GM12878 (cell line): ENCODE results near the gene HOXD9. TPM values are rescaled to one million over a fixed set of nuclear protein-coding genes. Genes with fewer than 3 reads are reported as not detected.

Experiments used
- ATAC-seq: fragments of 200-7000 bp; cut with Tn5 transposase; 3 replicates; pipeline ENCODE4 v1.9.1; 2020; ENCODE audit warnings: mild to moderate bottlenecking, moderate library complexity
- BruUV-seq: library from RNA; stranded (reverse); fragments of 400-500 nt; replicated peaks from 2 replicates; lab custom pipeline; 2021; lab: Mats Ljungman, UMichigan
- CTCF ChIA-PET: fragments of 300-600 bp; sonication (Branson Sonifier 250); formaldehyde crosslinking; extraction: SDS; loops from one replicate; lab custom pipeline; 2021; ENCODE audit warnings: inconsistent platforms; lab: Yijun Ruan, JAX
- POLR2A ChIA-PET: fragments of 350-600 bp; formaldehyde crosslinking; extraction: SDS; loops from one replicate; lab custom pipeline; 2021; ENCODE audit warnings: inconsistent platforms; lab: Charles Lee
- RAD21 ChIA-PET: fragments of 300-600 bp; sonication (Branson Sonifier 250); formaldehyde crosslinking; loops from one replicate; lab custom pipeline; 2023; ENCODE audit warnings: antibody characterized with exemption; ENCODE audit not compliant: unreplicated experiment; lab: Charles Lee
- SMC1A ChIA-PET: fragments of 300-600 bp; sonication (Branson Sonifier 250); formaldehyde crosslinking; loops from one replicate; lab custom pipeline; 2023; ENCODE audit not compliant: unreplicated experiment, uncharacterized antibody; lab: Charles Lee
- DNase-seq: peaks from one replicate; pipeline ENCODE4 v3.0.0-alpha.2; 2011; ENCODE audit warnings: low read depth, low spot score
- FAIRE-seq: peaks from 3 replicates; lab custom pipeline; 2011; peaks lifted over from hg19 to GRCh38; lab: Jason Lieb, UNC
- H2AFZ ChIP-seq: 2 replicates; pipeline ENCODE4 v1.6.0; 2011; ENCODE audit warnings: low read depth, low read length, control low read depth; ENCODE audit not compliant: control insufficient read depth
- H3K27ac ChIP-seq: 2 replicates; pipeline ENCODE4 v1.5.1; 2011; ENCODE audit warnings: control low read depth; ENCODE audit not compliant: control insufficient read depth, insufficient read depth
- H3K27me3 ChIP-seq, 2 experiments: replicated peaks in 1 of 2; 2 replicates each; pipeline versions ENCODE4 v1.6.0 to v1.6.1; 2011; ENCODE audit warnings: low read length in 1 of 2; ENCODE audit not compliant: control insufficient read depth in 2 of 2, insufficient read depth in 2 of 2
- H3K36me3 ChIP-seq, 2 experiments: 2 replicates each; pipeline ENCODE4 v1.5.1; 2011; ENCODE audit warnings: low read length in 1 of 2; ENCODE audit not compliant: control insufficient read depth in 2 of 2, insufficient read depth in 2 of 2
- H3K4me1 ChIP-seq: 2 replicates; pipeline ENCODE4 v1.6.1; 2011; ENCODE audit warnings: mild to moderate bottlenecking, low read length, moderate library complexity, mixed read lengths; ENCODE audit not compliant: control insufficient read depth, insufficient read depth
- H3K4me2 ChIP-seq: 2 replicates; pipeline ENCODE4 v1.6.0; 2011; ENCODE audit warnings: control low read depth; ENCODE audit not compliant: control insufficient read depth, insufficient read depth
- H3K4me3 ChIP-seq: fragments of 200-600 bp; sonication (generic); 2 replicates; pipeline ENCODE4 v1.5.1; 2016
- H3K79me2 ChIP-seq: 2 replicates; pipeline ENCODE4 v1.6.0; 2011; ENCODE audit warnings: low read length; ENCODE audit not compliant: control insufficient read depth, insufficient read depth
- H3K9ac ChIP-seq: 2 replicates; pipeline ENCODE4 v1.8.0; 2011; ENCODE audit warnings: low read length, control low read depth, mixed read lengths; ENCODE audit not compliant: control insufficient read depth, insufficient read depth
- H3K9me3 ChIP-seq: replicated peaks from 3 replicates; pipeline ENCODE4 v1.5.1; 2011; ENCODE audit warnings: mild to moderate bottlenecking, low read length; ENCODE audit not compliant: control insufficient read depth, insufficient read depth
- H4K20me1 ChIP-seq: 2 replicates; pipeline ENCODE4 v1.6.0; 2011; ENCODE audit not compliant: control insufficient read depth, insufficient read depth
- NFIC ChIP-seq: IDR thresholded peaks from 2 replicates; pipeline ENCODE4 v1.6.1; 2012; ENCODE audit warnings: low read depth, mild to moderate bottlenecking, inconsistent platforms, low read length, moderate library complexity
- POLR2AphosphoS5 ChIP-seq: IDR thresholded peaks from 2 replicates; pipeline ENCODE4 v1.6.1; 2011; ENCODE audit warnings: mild to moderate bottlenecking, low read length, inconsistent platforms
- STAT3 ChIP-seq: IDR thresholded peaks from 2 replicates; pipeline ENCODE4 v1.6.1; 2011; ENCODE audit warnings: low read depth, low read length, improper control_type of control experiment
- WGBS: methylation state at CpG from one replicate; pipeline ENCODE4 v1.1.6; 2016; ENCODE audit warnings: low lambda C conversion rate; ENCODE audit not compliant: insufficient replicate concordance, insufficient coverage; ENCODE audit errors: missing lambda C conversion rate; 5-methylcytosine and 5-hydroxymethylcytosine counted together
- in situ Hi-C: fragments of 300-500 bp; cut with MboI; formaldehyde crosslinking; loops from 9 replicates; pipeline ENCODE4 v1.14.3; 2018; ENCODE audit warnings: mixed read lengths
- intact Hi-C: fragments of 100-400 bp; cut with micrococcal nuclease; formaldehyde crosslinking; loops from one replicate; pipeline ENCODE4 v1.14.2; 2022; ENCODE audit not compliant: unreplicated experiment
- polyA plus RNA-seq, 11 experiments: library from polyadenylated mRNA; depleted of rRNA in 4 of 11; unstranded in 6 of 11; stranded (reverse) in 5 of 11; fragments of >200 nt; fragmentation: Nextera tagmentation in 4 of 11; fragmentation: Illumina TruSeq in 1 of 11; extraction: Ambion mirVana in 4 of 11; extraction: Trizol in 1 of 11; gene quantifications; 1 replicate in 1 of 11; 2 replicates in 10 of 11; pipeline versions ENCODE4 v1.2.1 to v1.2.3, GENCODE V29; 2011 to 2016; ENCODE audit warnings: inconsistent platforms in 2 of 11, missing spikeins in 2 of 11, low read depth in 1 of 11
- total RNA-seq, 4 experiments: library from RNA; depleted of rRNA in 3 of 4; stranded (reverse); fragments of >200 nt in 3 of 4; fragmentation: Illumina TruSeq in 1 of 4; extraction: Trizol in 1 of 4; gene quantifications; 2 replicates each; pipeline versions ENCODE4 v1.2.1 to v1.2.3, GENCODE V29; 2013 to 2021
- TF ChIP-seq, protein P1 (sequence below): fragments of 450-650 bp; IDR thresholded peaks from 2 replicates; pipeline ENCODE4 v1.6.1; 2014; ENCODE audit warnings: mild to moderate bottlenecking

The HOXD9 gene
- total and polyA plus RNA-seq, 10 of the 15 experiments (the other 5 are each of a cell fraction or from before 2014, with no cell fraction given), result not detected

DNA sequence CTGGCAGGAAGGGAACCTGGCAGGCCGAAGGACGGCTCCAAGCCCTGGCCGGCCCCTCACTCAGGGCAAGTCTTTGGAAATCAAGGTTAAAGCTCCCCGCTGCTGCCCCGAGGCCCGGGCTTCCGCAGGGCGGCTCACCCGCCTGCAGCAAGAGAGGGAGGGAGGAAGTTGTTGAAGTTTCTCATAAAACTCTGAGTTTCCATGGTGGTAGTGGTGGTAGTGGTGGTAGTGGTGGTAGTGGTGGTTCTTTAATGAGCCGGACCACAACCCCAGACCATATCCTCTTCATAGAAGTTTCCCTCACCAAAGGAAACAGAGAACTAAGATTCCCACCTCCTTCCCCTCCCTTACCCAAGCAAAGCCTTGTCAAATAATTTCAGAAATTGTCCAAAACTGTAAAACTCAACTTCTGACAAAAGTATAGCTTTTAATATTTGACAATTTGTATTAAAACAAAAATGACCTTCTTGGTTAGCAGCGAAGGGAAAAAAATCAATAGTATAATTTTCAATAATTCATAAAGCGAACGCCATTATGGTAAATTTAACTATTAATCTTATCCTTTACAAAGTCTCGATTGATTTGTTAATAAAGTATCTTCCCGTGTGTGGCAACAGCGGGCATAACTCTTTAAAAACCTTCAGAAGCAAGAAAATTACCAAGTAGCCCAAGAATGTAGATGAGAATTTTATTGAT is 7.4 kb upstream of the HOXD9 start:
- H3K79me2 ChIP-seq, result no peaks in the 10 kb centered on the region
- no peak for FAIRE-seq
- intact Hi-C loops (no loop called here), in situ Hi-C loops (no loop called here)
- no peaks in the 10 kb centered on the region for H4K20me1 ChIP-seq
- peaks cover 8 to 45% of the 10 kb centered on the region in 2 experiments for H3K27me3 ChIP-seq
- no peak overlapping the region for H3K27ac ChIP-seq
- 12% methylated on average over 16 of the region's 16 CpGs for WGBS
- no peak for TF ChIP-seq POLR2AphosphoS5
- TF ChIP-seq NFIC, result no peak
- no peak for TF ChIP-seq STAT3
- TF ChIP-seq, protein P1, sequence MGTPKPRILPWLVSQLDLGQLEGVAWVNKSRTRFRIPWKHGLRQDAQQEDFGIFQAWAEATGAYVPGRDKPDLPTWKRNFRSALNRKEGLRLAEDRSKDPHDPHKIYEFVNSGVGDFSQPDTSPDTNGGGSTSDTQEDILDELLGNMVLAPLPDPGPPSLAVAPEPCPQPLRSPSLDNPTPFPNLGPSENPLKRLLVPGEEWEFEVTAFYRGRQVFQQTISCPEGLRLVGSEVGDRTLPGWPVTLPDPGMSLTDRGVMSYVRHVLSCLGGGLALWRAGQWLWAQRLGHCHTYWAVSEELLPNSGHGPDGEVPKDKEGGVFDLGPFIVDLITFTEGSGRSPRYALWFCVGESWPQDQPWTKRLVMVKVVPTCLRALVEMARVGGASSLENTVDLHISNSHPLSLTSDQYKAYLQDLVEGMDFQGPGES, result no peak
- DNase-seq, result no peak
- H3K4me2 ChIP-seq, result no peak overlapping the region
- ATAC-seq, result no peak
- no peak overlapping the region for H3K4me3 ChIP-seq
- no peaks in the 10 kb centered on the region for H3K36me3 ChIP-seq
- BruUV-seq, result no TSS peak
- H3K4me1 ChIP-seq, result no peaks in the 10 kb centered on the region
- CTCF ChIA-PET, result interaction anchor here (2.8 kb wide), 1 partner anchor 12 kb away, joined by 12 read pairs; no protein-coding TSS in a partner anchor
- POLR2A ChIA-PET, result no interaction called here
- RAD21 ChIA-PET, result no interaction called here
- H3K9ac ChIP-seq, result no peak overlapping the region
- no peak overlapping the region for H2AFZ ChIP-seq
- SMC1A ChIA-PET, result no interaction called here
- peaks cover 1% of the 10 kb centered on the region; the same call in 1 of the 3 replicates for H3K9me3 ChIP-seq
